Progenitor cell of endocrine pancreas (in vitro differentiated cells): Measurements from ENCODE around the gene SLC24A5. TPM values are rescaled to one million over a fixed set of nuclear protein-coding genes. Genes with fewer than 3 reads are reported as not detected.

Experiments
- DNase-seq: peaks from one replicate; pipeline ENCODE4 v3.0.0; 2021; ENCODE audit warnings: low spot score; ENCODE audit not compliant: unreplicated experiment
- H3K27ac Mint-ChIP-seq: 2 replicates; pipeline ENCODE4 v1.8.0; 2021; ENCODE audit warnings: mild to moderate bottlenecking, moderate library complexity, mixed read lengths
- H3K27me3 Mint-ChIP-seq: 2 replicates; pipeline ENCODE4 v1.8.0; 2021; ENCODE audit warnings: mixed read lengths
- H3K36me3 Mint-ChIP-seq: 2 replicates; pipeline ENCODE4 v1.8.0; 2022; ENCODE audit warnings: mixed read lengths; ENCODE audit not compliant: insufficient read depth
- H3K4me1 Mint-ChIP-seq: 2 replicates; pipeline ENCODE4 v1.8.0; 2021; ENCODE audit warnings: low read depth, mixed read lengths
- H3K4me3 Mint-ChIP-seq: 2 replicates; pipeline ENCODE4 v1.8.0; 2021; ENCODE audit warnings: low read depth, mild to moderate bottlenecking, moderate library complexity, mixed read lengths
- H3K9me3 Mint-ChIP-seq: 2 replicates; pipeline ENCODE4 v1.8.0; 2021; ENCODE audit warnings: low read depth, mixed read lengths
- total RNA-seq: library from RNA; stranded (reverse); gene quantifications from 2 replicates; pipeline ENCODE4 v1.2.1, GENCODE V29; 2021
- TF ChIP-seq, protein P1 (sequence below): fragments of 200-600 bp; sonication (generic); IDR thresholded peaks from one replicate; pipeline ENCODE4 v1.5.0; 2021; ENCODE audit warnings: antibody characterized with exemption, mild to moderate bottlenecking; ENCODE audit not compliant: unreplicated experiment

Gene SLC24A5
- total RNA-seq, 1 donor from 2014 or later, result not detected

DNA sequence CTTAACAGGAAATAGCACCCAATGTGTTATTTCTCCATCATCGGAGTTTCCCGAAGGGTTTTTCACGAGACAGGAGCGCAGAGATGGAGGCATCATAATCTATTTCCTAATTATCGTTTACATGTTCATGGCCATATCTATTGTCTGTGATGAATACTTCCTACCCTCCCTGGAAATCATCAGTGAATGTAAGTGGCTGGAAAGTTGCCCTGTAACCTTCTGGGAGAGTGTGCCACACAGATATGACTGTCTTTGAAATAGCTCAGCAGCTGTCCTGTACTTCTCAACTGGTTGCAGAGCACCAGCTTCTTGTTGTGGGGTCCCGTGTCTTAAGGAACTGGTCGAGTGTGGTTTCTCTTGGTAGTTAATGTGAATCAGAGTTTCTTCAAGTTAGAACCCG lies 1.1 kb downstream of the SLC24A5 start:
- no peak overlapping the region for H3K27ac Mint-ChIP-seq
- no peak overlapping the region for H3K4me3 Mint-ChIP-seq
- H3K36me3 Mint-ChIP-seq, result no peaks in the 10 kb centered on the region
- TF ChIP-seq, protein P1, sequence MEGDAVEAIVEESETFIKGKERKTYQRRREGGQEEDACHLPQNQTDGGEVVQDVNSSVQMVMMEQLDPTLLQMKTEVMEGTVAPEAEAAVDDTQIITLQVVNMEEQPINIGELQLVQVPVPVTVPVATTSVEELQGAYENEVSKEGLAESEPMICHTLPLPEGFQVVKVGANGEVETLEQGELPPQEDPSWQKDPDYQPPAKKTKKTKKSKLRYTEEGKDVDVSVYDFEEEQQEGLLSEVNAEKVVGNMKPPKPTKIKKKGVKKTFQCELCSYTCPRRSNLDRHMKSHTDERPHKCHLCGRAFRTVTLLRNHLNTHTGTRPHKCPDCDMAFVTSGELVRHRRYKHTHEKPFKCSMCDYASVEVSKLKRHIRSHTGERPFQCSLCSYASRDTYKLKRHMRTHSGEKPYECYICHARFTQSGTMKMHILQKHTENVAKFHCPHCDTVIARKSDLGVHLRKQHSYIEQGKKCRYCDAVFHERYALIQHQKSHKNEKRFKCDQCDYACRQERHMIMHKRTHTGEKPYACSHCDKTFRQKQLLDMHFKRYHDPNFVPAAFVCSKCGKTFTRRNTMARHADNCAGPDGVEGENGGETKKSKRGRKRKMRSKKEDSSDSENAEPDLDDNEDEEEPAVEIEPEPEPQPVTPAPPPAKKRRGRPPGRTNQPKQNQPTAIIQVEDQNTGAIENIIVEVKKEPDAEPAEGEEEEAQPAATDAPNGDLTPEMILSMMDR, result no peak
- H3K27me3 Mint-ChIP-seq, result no peaks in the 10 kb centered on the region
- H3K9me3 Mint-ChIP-seq, result no peaks in the 10 kb centered on the region
- H3K4me1 Mint-ChIP-seq, result no peaks in the 10 kb centered on the region
- no peak for DNase-seq

DNA sequence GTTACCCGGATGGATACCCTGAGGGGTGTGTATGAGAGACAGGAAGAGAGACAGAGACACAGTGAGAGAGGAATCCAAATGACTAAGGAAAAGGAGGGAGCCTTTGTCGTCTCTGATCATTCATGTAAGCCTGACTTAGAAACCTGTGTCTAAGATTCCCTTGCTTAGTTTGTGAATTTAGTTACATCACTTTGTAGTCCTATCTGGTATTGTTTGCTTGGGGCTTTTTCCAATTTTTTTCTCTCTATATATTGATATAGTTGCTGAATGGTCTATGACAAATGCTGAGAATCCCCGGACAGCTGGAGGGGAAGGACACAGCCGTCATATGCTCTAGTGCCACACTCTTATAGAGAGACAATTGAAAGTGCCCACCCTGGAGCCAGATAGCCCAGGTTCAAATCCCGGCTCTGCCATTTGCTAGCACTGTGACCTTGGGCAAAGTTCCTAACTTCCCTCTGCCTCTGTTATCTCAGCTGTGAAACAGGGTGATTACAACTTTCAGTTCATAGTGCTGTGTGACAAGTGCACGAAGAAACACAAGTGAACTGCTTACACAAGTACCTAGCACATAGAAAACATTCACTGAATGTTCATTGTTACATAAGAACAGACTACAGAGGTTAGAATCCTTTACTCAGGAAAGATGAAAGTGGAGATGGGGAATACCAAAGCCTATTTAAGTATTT lies 6.0 kb downstream of the SLC24A5 start:
- Mint-ChIP-seq H3K9me3 (no peaks in the 10 kb centered on the region), H3K27me3 (no peaks in the 10 kb centered on the region), H3K4me3 (no peak overlapping the region), H3K27ac (no peak overlapping the region), H3K4me1 (no peaks in the 10 kb centered on the region), H3K36me3 (no peaks in the 10 kb centered on the region)
- TF ChIP-seq, protein P1, result no peak
- no peak for DNase-seq

DNA sequence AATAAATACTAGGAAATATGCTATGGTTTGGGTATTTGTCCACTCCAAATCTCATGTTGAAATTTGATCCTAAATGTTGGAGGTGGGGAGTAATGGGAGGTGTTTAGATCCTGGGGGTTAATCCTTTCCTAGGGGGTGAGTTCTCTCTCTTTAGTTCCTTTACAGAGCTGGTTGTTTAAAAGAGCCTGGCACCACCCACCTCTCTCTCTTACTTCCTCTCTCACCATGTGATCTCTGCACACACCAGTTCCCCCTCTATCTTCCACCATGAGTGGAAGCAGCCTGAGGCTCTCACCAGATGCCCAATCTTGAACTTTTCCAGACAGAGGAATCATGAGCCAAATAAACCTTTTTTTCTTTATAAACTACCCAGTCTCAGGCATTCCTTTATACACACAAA lies 10.5 kb downstream of the SLC24A5 start:
- no peak for DNase-seq
- Mint-ChIP-seq H3K4me3 (no peak overlapping the region), H3K4me1 (no peaks in the 10 kb centered on the region), H3K27ac (no peak overlapping the region), H3K27me3 (no peaks in the 10 kb centered on the region), H3K9me3 (no peaks in the 10 kb centered on the region), H3K36me3 (no peaks in the 10 kb centered on the region)
- TF ChIP-seq, protein P1, result no peak

DNA sequence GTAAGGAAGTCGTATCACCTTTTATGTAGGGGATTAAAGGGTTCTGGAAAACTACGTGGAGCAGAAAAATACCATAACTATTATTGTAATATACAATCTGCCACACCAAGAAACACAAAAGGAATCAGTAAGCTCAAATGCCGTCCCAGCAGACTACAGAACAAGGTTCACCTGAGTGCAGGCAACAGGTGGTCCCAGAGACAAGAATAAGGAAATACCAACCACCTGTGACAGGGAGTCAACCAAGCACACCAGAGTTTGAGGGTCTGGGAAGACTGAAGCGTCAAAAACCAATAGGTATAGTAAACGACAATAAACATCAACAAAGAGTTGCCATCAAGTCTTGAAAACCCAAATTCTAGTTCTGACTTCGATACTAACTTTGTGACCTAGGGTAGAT lies 12.1 kb downstream of the SLC24A5 start:
- H3K36me3 Mint-ChIP-seq, result no peaks in the 10 kb centered on the region
- no peaks in the 10 kb centered on the region for H3K27me3 Mint-ChIP-seq
- DNase-seq, result no peak
- no peaks in the 10 kb centered on the region for H3K4me1 Mint-ChIP-seq
- TF ChIP-seq, protein P1, result no peak
- no peaks in the 10 kb centered on the region for H3K9me3 Mint-ChIP-seq
- no peak overlapping the region for H3K4me3 Mint-ChIP-seq
- no peak overlapping the region for H3K27ac Mint-ChIP-seq

DNA sequence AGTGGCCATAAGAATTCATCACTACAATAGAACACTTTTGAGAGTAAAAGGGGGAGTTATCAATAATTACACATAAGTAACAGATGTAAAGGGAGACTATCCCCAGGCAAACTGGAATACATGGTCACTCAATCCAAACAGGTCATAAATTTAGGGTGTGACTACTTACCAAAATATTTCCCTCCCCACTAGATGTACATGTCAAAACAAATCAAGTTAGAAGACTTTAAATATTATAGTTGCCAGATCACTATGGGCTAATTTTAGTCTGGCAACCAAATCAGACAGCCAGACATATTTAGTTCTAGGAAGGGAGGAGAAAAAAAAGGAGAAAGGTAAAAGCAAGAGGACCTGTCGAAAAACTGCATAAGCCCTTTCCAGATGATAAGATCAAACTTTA lies 23.1 kb downstream of the SLC24A5 start:
- Mint-ChIP-seq H3K4me3 (no peak overlapping the region), H3K27ac (no peak overlapping the region), H3K27me3 (no peaks in the 10 kb centered on the region)

More for the DNA sequence above, 23.1 kb downstream of the SLC24A5 start:
- Mint-ChIP-seq H3K36me3 (peaks cover 15% of the 10 kb centered on the region), H3K9me3 (no peaks in the 10 kb centered on the region), H3K4me1 (peaks cover 3% of the 10 kb centered on the region)
- TF ChIP-seq, protein P1, result no peak
- no peak for DNase-seq
